HG03432 (cell line): ENCODE measurements around the gene CAAP1.
"Not testable (repeated sequence)": the region's sequence is repeated elsewhere in the genome, so short reads cannot be mapped to it uniquely, and the experiment has no call there.

ENCODE experiments used
- ATAC-seq: cut with Tn5 transposase; IDR thresholded peaks from one replicate; pipeline ENCODE4 v1.9.1; 2021; ENCODE audit warnings: mild to moderate bottlenecking, moderate library complexity; ENCODE audit not compliant: unreplicated experiment

Gene CAAP1

DNA sequence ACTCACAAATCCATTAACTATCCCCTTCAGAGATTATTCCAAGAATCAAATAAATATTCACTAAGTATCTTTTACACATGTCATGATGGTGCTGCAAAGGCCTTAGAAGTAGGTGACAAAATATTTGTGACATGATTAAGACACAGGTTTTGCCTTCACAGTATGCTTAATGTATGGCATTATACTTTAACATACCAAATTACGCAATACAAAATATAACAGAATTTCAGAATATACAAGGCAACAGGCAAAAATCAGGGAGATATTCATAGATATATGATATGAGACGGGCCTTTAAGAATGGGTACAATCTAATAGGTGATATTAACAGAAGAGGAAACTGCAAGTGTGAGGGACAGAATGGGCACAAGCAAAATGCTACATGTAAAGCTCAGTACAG, 41.6 kb downstream of the CAAP1 start:
- ATAC-seq: no peak

DNA sequence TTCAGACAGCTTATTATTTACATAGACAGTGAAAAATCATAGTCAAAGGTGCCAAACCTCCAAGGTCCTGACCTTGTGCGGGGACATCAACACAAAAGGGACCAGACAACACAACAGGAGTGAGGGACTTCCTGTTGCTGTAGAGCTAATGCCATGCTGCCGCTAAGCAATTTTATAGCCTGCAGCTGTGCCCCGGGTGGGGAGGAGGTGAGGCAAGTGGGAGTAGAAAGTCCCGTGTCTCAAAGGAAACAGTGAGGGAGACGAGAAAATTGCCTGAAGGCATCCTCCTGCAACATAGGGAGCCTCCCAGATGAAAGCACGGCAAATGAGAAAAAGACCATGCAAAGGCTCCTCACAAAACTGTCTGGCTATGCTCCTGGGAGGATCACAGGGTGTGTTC, 58.8 kb downstream of the CAAP1 start:
- no peak for ATAC-seq

- ATAC-seq: not testable (repeated sequence)
Observed at GRCh38 chr9:26828391-26828955, 64.1 kb downstream of the CAAP1 start.

DNA sequence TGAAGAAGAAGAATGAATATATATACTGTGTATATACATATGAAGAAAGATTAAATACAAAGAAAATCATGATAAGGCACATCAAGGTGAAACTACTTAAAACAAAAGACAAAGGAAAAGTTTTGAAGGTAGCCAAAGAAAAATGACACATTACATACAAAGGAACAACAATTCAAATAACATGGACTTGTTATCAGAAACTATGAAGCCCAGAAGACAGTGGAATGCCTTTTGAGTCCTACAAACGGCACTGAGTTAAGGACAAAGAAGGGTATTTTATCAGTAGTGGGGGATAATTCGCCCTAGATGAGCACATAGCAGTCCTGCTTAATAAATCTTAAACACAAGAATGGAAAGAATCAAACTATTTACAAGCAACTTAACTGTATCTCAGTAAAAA, 77.8 kb downstream of the CAAP1 start:
- ATAC-seq: no peak

GRCh38 chr9:26813247-26813646, 79.4 kb downstream of the CAAP1 start:
- peak; percentile 58 for ATAC-seq

DNA sequence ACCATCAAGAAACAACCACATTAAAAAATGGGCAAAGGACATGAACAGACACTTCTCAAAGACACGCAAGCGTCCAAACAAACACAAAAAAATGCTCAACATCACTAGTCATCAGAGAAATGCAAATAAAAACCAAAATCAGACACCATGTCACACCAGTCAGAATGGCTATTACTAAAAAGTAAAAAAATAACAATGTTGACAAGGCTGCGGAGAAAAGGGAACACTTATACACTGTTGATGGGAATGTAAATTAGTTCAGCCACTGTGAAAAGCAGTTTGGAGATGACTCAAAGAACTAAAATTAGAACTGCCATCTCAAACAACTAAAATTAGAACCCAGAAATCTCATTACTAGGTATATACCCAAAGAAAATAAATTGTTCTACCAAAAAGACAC, 80.4 kb downstream of the CAAP1 start:
- no peak for ATAC-seq

DNA sequence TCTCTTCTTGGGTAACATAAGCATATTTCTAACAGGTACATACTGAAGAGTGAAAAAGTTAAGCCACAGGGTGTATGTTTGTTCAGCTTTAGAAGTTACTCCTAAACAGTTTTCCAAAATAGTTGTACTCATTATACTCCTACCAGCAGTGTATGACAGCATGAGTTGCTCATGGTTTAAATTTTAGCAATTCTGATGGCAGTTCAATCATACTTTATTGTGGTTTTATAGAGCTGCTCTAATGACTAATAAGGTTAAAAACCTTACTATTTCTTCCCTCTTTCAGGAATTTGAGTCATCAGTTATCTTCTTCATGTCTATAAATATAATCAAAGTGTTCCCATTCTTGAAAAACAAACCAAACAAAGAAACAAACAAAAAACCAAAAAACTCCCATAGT, 81.5 kb downstream of the CAAP1 start:
- ATAC-seq: no peak

DNA sequence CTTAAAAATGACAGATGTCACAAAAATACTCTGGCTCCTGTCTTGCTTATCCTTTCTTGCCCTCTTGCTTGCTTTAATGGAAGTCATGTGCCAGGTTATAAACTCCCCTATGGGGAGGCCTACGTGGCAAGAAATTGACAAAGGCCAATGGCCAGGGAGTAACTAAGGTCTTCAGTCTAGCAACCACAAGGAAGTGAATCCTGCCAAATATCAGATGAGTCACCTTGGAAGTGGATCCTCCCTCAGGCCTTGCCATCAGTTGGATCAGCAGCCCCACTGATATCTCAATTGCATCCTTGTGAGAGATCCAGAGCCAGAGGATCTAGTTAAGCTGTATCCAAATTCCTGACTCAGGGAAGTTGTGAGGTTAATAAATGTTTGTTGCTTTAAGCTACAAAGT, 82.8 kb downstream of the CAAP1 start:
- no peak for ATAC-seq

DNA sequence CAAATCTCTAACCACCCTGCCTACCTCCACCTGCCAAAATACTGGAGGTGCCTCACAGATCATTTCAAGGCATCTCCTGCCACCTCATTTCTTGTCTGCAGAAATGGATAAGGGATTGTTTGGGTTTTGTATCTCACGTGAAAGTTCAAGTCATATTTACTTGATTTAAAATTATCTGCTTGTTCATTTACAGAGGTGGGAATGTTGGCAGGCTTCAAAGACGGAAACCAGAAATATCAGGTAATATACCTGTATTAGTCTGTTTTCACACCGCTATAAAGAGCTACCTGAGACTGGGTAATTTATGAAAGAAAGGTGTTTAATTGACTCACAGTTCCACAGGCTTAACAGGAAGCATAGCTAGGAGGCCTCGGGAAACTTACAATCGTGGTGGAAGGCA, 85.4 kb downstream of the CAAP1 start:
- no peak for ATAC-seq

DNA sequence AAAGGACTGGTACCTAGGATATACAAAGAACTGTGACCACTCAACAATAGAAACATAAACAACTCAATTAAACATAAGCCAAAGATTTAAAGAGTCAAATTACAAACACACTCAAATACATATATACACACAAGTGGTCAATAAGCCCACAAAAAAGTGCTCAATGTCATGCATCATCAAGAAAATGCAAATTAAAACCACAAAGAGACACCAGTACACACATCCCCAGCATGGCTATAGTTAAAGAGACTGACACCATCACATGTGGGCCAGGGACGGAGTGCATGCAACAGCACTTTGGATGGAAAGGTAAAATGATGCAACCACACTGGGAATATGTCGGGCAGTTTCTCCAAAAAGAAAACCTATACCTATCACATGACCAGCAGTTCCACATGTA, 89.7 kb downstream of the CAAP1 start:
- peak; percentile 70 for ATAC-seq

DNA sequence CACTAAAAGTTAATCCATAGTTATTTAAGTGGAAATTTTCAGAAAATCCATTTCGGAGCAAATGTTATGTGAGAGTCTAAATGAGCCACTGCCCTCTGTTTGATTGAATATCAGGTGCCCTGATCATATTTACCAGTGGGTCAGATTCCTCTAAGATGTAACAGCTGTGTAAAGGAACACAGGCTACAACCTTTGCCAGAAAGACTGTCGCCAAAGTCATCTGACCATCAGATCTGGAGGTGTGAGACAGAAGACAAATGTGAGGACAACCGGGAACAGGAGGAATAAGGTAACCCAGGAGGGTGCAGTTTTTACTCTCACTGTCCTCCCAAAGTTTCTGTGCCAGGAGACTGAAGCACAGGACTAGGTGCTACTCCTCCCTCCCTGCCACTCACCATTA, 90.8 kb downstream of the CAAP1 start:
- no peak for ATAC-seq

DNA sequence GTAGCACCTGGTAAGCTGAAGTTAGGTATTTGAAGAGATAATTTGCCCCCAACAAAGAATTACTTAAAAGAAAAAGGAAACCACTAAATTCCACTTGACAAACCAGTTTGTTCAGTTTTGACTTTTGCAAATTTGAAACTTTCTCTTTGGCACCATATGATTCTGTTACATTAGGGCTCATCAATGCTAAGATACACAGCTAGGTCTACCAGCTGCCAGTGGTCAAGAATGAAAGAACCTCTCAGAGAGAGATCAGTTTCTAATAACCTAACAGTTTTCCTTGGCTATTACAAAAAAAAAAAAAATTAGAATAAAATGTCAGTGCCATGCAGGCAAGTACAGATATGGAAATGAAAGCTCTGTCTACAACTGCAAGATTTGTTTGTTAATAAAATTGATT, 92.3 kb downstream of the CAAP1 start:
- no peak for ATAC-seq

- ATAC-seq: no peak
Observed at GRCh38 chr9:26791274-26791673, 101.3 kb downstream of the CAAP1 start.
